Lung (tissue), 12 donors: Measurements from ENCODE around the gene PTPRG. TPM values are rescaled to one million over a fixed set of nuclear protein-coding genes. Genes with fewer than 3 reads are reported as not detected.

Source experiments
- ATAC-seq: fragments of 200-7000 bp; cut with Tn5 transposase; one replicate; pipeline ENCODE4 v1.9.1; 2020; ENCODE audit warnings: moderate number of reproducible peaks; ENCODE audit not compliant: insufficient read depth, low FRiP score
- DNase-seq, 3 donors: peaks; one replicate each; pipeline ENCODE4 v3.0.0-alpha.2; 2013 to 2017
- H3K27ac ChIP-seq, 2 donors: one replicate each; pipeline ENCODE4 v1.5.1; 2013; ENCODE audit warnings: mild to moderate bottlenecking in 2 of 2, moderate library complexity in 2 of 2, control low read depth in 1 of 2, inconsistent platforms in 1 of 2, low read depth in 1 of 2, low read length in 1 of 2
- H3K27me3 ChIP-seq, 3 donors: one replicate each; pipeline ENCODE4 v1.5.1; 2013; ENCODE audit warnings: low read length in 2 of 3; ENCODE audit not compliant: control insufficient read depth in 3 of 3, insufficient read depth in 3 of 3
- H3K36me3 ChIP-seq, 4 donors: one replicate each; pipeline ENCODE4 v1.5.1; 2013; ENCODE audit warnings: low read length in 4 of 4, mild to moderate bottlenecking in 1 of 4, moderate library complexity in 1 of 4; ENCODE audit not compliant: control insufficient read depth in 4 of 4, insufficient read depth in 4 of 4
- H3K4me1 ChIP-seq, 5 donors: one replicate each; pipeline ENCODE4 v1.5.1; 2013; ENCODE audit warnings: low read length in 5 of 5, mild to moderate bottlenecking in 2 of 5, moderate library complexity in 1 of 5; ENCODE audit not compliant: control insufficient read depth in 5 of 5, insufficient read depth in 5 of 5
- H3K4me3 ChIP-seq: one replicate; pipeline ENCODE4 v1.5.1; 2013; ENCODE audit warnings: mild to moderate bottlenecking, control low read depth, moderate library complexity
- H3K9ac ChIP-seq, 2 donors: one replicate each; pipeline ENCODE4 v1.5.1; 2013; ENCODE audit warnings: low read length in 2 of 2, control low read depth in 1 of 2; ENCODE audit not compliant: insufficient read depth in 1 of 2
- H3K9me3 ChIP-seq, 4 donors: one replicate each; pipeline ENCODE4 v1.5.1; 2013; ENCODE audit warnings: low read length in 3 of 4, mild to moderate bottlenecking in 1 of 4, moderate library complexity in 1 of 4; ENCODE audit not compliant: control insufficient read depth in 4 of 4, insufficient read depth in 3 of 4
- CTCF ChIP-seq: IDR thresholded peaks from 2 replicates; pipeline ENCODE4 v1.5.1; 2012; ENCODE audit warnings: mild to moderate bottlenecking; ENCODE audit errors: control extremely low read depth, extremely low read depth
- WGBS, 2 donors: extraction: QIAGEN DNeasy Blood & Tissue Kit; methylation state at CpG; one replicate each; pipeline ENCODE4 v1.1.7; 2013; 5-methylcytosine and 5-hydroxymethylcytosine counted together
- polyA plus RNA-seq, 2 donors: library from polyadenylated mRNA; stranded (reverse); fragments of 200-250 nt; gene quantifications; one replicate each; pipeline ENCODE4 v1.2.1, GENCODE V29; 2013
- total RNA-seq, 2 donors: library from RNA; depleted of rRNA in 1 of 2; stranded (reverse); fragments of >200 nt in 1 of 2; gene quantifications; one replicate each; pipeline ENCODE4 v1.2.1, GENCODE V29; 2014 to 2021
- donor health status: control.
- donor health status: control.
- donor health status: Bipolar disorder and iron deficiency.
- donor health status: healthy.
- donor health status: DM: yes; HTN: yes; CAD: no.

The PTPRG gene
- total and polyA plus RNA-seq, 4 donors = 8.5 to 131 (median 75.9) TPM

DNA sequence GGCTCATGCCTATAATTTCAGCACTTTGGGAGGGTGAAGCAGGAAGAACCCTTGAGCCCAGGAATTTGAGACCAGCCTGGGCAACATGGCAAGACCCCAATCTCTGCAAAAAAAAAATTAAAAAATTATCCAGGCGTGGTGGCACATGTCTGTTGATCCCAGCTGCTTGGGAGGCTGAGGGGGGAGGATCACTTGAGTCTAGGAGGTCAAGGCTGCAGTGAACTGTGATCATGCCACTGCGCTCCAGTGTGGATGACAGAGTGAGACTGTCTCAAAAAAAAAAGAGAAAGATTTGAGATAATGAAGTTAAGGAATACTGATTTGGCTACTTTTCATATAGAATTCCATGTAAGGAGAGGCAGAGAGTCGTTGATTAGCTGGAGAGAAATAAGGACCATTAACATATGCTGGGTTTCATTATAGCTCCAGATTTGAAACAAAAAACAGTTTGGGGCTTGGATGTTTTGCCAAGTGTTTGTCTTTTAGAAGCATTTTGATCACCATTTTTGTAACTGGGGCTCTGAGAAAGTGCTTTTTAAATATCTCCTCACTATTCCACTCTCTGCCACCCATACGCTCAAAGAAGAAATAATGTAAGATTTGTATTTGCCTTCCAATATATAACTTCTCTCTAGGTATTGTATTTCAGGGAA is 597.8 kb downstream of the PTPRG start:
- H3K4me3 ChIP-seq = no peak overlapping the region
- peaks cover 0 to 1% (median 0%) of the 10 kb centered on the region in 4 donors for H3K9me3 ChIP-seq
- H3K27me3 ChIP-seq = no peaks in the 10 kb centered on the region
- no peak overlapping the region for H3K9ac ChIP-seq
- no peak for TF ChIP-seq CTCF
- peak overlapping the region in 1 of 2 donors; percentile 95 for H3K27ac ChIP-seq
- H3K36me3 ChIP-seq = peaks cover 0 to 8% (median 0%) of the 10 kb centered on the region in 4 donors
- 60 to 73% methylated on average over 4 of the region's 4 CpGs for WGBS, 2 donors
- ATAC-seq (no peak), DNase-seq (peak in 2 of 3 donors; percentile 71 to 73)
- peaks cover 9 to 42% (median 20%) of the 10 kb centered on the region in 5 donors for H3K4me1 ChIP-seq

GRCh38 chr3:62159709-62160092 is 598.3 kb downstream of the PTPRG start:
- peaks cover 0 to 1% (median 0%) of the 10 kb centered on the region in 4 donors for H3K9me3 ChIP-seq
- peak overlapping the region in 1 of 2 donors; percentile 95 for H3K27ac ChIP-seq
- H3K4me3 ChIP-seq = no peak overlapping the region
- no peak overlapping the region for H3K9ac ChIP-seq
- H3K4me1 ChIP-seq = peaks cover 5 to 38% (median 18%) of the 10 kb centered on the region in 5 donors
- DNase-seq = peak; percentile 51 to 82 (median 77)
- ATAC-seq = peak; percentile 31
- peaks cover 0 to 8% (median 0%) of the 10 kb centered on the region in 4 donors for H3K36me3 ChIP-seq
- no peak for TF ChIP-seq CTCF
- 53 to 75% methylated on average over 6 of the region's 6 CpGs for WGBS, 2 donors
- no peaks in the 10 kb centered on the region for H3K27me3 ChIP-seq

- Histone ChIP-seq H3K9me3 (no peaks in the 10 kb centered on the region), H3K27me3 (no peaks in the 10 kb centered on the region), H3K27ac (peak overlapping the region in 1 of 2 donors; percentile 95), H3K9ac (no peak overlapping the region), H3K4me1 (peaks cover 5 to 37% (median 17%) of the 10 kb centered on the region in 5 donors), H3K36me3 (peaks cover 0 to 8% (median 0%) of the 10 kb centered on the region in 4 donors), H3K4me3 (no peak overlapping the region)
- 75 to 82% methylated on average over 4 of the region's 4 CpGs for WGBS, 2 donors
- no peak for TF ChIP-seq CTCF
- DNase-seq = no peak
- no peak for ATAC-seq
Measured at GRCh38 chr3:62161371-62161770, 600.0 kb downstream of the PTPRG start.

- no peak for DNase-seq
- no peak overlapping the region for H3K9ac ChIP-seq
- H3K36me3 ChIP-seq = peaks cover 0 to 6% (median 3%) of the 10 kb centered on the region in 4 donors
- no peaks in the 10 kb centered on the region for H3K27me3 ChIP-seq
- 86 to 88% methylated on average over 5 of the region's 5 CpGs for WGBS, 2 donors
- no peak for ATAC-seq
- no peak overlapping the region for H3K4me3 ChIP-seq
- TF ChIP-seq CTCF = no peak
- H3K9me3 ChIP-seq = no peaks in the 10 kb centered on the region
- peaks cover 5 to 26% (median 16%) of the 10 kb centered on the region in 5 donors for H3K4me1 ChIP-seq
- H3K27ac ChIP-seq = no peak overlapping the region
Measured at GRCh38 chr3:62164196-62164595, 602.8 kb downstream of the PTPRG start.
